Endothelial cell (in vitro differentiated cells): ENCODE data around the gene SH3BP1. TPM values are rescaled to one million over a fixed set of nuclear protein-coding genes. Genes with fewer than 3 reads are reported as not detected.

Source experiments
- DNase-seq: peaks from one replicate; pipeline ENCODE4 v3.0.0; 2021; ENCODE audit warnings: low spot score
- H3K27ac Mint-ChIP-seq: one replicate; pipeline ENCODE4 v1.8.0; 2021; ENCODE audit warnings: mixed read lengths, inconsistent platforms; ENCODE audit not compliant: unreplicated experiment
- H3K27me3 Mint-ChIP-seq: one replicate; pipeline ENCODE4 v1.8.0; 2021; ENCODE audit warnings: mild to moderate bottlenecking, moderate library complexity, mixed read lengths, inconsistent platforms; ENCODE audit not compliant: unreplicated experiment
- H3K36me3 Mint-ChIP-seq: one replicate; pipeline ENCODE4 v1.8.0; 2021; ENCODE audit warnings: mild to moderate bottlenecking, low read depth, mixed read lengths, inconsistent platforms; ENCODE audit not compliant: unreplicated experiment
- H3K4me1 Mint-ChIP-seq: one replicate; pipeline ENCODE4 v1.8.0; 2021; ENCODE audit warnings: mild to moderate bottlenecking, mixed read lengths, inconsistent platforms; ENCODE audit not compliant: unreplicated experiment
- H3K4me3 Mint-ChIP-seq: one replicate; pipeline ENCODE4 v1.8.0; 2021; ENCODE audit warnings: mild to moderate bottlenecking, mixed read lengths, inconsistent platforms; ENCODE audit not compliant: unreplicated experiment
- H3K9me3 Mint-ChIP-seq: one replicate; pipeline ENCODE4 v1.8.0; 2021; ENCODE audit warnings: mixed read lengths, inconsistent platforms; ENCODE audit not compliant: unreplicated experiment
- total RNA-seq: library from RNA; stranded (reverse); fragmentation: NEBNext Ultra II Directional; extraction: Animal tissue kit (Norgen Biotek cat#: 25700); gene quantifications from one replicate; pipeline ENCODE4 v1.2.1, GENCODE V29; 2021; ENCODE audit not compliant: unreplicated experiment
- TF ChIP-seq, protein P1 (sequence below): fragments of 200-600 bp; sonication (generic); IDR thresholded peaks from one replicate; pipeline ENCODE4 v1.5.0; 2021; ENCODE audit warnings: antibody characterized with exemption; ENCODE audit not compliant: unreplicated experiment

Gene SH3BP1
- total RNA-seq, 1 donor from 2014 or later, result 11.6 TPM

DNA sequence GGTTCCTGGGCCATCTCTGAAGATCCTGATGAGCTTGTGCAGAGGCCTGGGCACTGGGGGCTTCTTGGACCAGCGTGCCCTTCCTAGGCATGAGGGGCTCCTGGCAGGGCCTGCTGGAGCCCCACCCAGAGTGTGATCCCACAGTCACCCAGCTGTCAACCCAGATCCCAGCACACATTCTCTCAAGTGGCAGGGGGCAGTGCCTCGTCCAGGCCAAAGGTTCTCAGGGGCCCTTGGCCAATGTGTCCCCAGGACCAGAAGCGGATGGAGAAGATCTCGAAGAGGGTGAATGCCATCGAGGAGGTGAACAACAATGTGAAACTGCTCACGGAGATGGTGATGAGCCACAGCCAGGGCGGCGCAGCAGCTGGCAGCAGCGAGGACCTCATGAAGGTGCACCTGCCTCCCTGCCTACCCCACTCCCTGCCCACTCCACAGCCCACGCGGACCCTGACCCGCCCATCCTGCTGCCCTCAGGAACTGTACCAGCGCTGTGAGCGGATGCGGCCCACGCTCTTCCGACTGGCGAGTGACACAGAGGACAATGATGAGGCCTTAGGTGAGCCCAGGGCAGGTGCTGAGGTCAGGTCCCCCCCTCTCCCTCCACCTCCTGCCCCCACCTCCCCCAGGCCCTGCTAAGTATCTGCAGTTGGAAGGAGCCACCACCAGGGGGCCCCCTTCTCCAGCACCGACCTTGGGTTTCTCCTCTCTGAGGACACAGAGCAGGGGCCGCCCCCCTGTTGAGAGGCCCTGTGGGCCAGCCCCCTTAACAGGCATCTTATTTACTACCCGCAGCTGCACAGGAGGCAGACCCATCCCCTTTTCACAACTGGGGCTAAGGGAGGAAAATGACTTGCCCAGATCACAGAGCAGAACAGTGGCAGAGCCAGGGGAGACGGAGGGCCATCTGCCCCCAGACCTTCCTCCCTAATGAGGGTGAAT, 16.1 kb upstream of the SH3BP1 start:
- Mint-ChIP-seq H3K4me3 (no peak overlapping the region), H3K27me3 (peaks cover 8% of the 10 kb centered on the region), H3K27ac (no peak overlapping the region), H3K9me3 (no peaks in the 10 kb centered on the region), H3K4me1 (peaks cover 17% of the 10 kb centered on the region), H3K36me3 (peaks cover 11% of the 10 kb centered on the region)
- TF ChIP-seq, protein P1, sequence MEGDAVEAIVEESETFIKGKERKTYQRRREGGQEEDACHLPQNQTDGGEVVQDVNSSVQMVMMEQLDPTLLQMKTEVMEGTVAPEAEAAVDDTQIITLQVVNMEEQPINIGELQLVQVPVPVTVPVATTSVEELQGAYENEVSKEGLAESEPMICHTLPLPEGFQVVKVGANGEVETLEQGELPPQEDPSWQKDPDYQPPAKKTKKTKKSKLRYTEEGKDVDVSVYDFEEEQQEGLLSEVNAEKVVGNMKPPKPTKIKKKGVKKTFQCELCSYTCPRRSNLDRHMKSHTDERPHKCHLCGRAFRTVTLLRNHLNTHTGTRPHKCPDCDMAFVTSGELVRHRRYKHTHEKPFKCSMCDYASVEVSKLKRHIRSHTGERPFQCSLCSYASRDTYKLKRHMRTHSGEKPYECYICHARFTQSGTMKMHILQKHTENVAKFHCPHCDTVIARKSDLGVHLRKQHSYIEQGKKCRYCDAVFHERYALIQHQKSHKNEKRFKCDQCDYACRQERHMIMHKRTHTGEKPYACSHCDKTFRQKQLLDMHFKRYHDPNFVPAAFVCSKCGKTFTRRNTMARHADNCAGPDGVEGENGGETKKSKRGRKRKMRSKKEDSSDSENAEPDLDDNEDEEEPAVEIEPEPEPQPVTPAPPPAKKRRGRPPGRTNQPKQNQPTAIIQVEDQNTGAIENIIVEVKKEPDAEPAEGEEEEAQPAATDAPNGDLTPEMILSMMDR, result peak; percentile 93
- peak; percentile 78 for DNase-seq

DNA sequence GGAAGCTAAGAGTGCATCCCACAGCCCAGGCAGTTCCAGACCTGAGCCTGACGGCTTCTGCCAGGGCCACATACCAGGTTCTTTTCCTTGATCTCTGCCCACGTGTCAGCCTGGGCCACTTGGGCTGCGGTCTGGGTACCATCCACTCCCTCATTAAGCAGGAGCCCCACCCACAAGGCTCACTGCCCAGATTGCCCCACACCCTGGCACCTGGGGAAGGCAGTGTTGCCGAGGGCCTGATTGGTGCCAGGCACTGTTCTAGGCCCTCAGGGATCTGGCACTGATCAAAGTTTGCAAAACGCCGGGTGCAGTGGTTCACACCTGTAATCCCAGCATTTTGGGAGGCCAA, 15.5 kb upstream of the SH3BP1 start:
- H3K27me3 Mint-ChIP-seq, result peaks cover 8% of the 10 kb centered on the region
- DNase-seq, result no peak
- H3K9me3 Mint-ChIP-seq, result no peaks in the 10 kb centered on the region
- H3K36me3 Mint-ChIP-seq, result peaks cover 11% of the 10 kb centered on the region
- TF ChIP-seq, protein P1, result no peak
- peaks cover 21% of the 10 kb centered on the region for H3K4me1 Mint-ChIP-seq
- H3K4me3 Mint-ChIP-seq, result no peak overlapping the region
- H3K27ac Mint-ChIP-seq, result no peak overlapping the region

DNA sequence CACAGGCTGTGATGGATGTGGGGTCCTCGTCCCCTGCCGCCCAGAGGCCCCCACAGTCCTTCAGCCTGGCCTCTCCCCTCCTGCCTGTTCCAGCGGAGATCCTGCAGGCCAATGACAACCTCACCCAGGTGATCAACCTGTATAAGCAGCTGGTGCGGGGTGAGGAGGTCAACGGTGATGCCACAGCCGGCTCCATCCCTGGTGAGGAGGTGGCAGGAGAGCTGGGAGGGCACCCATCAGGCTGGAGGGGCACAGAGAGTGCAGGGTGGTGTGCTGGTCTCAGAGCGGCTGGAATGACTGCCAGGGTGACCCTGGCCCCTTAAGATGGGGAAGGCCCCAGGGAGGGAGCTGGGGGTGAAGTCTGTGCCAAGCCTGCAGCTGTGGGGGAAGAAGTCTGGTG, 14.6 kb upstream of the SH3BP1 start:
- TF ChIP-seq, protein P1, result no peak
- Mint-ChIP-seq H3K4me3 (no peak overlapping the region), H3K9me3 (no peaks in the 10 kb centered on the region), H3K27me3 (peaks cover 8% of the 10 kb centered on the region), H3K4me1 (peaks cover 21% of the 10 kb centered on the region), H3K27ac (no peak overlapping the region), H3K36me3 (peaks cover 11% of the 10 kb centered on the region)
- DNase-seq, result no peak

DNA sequence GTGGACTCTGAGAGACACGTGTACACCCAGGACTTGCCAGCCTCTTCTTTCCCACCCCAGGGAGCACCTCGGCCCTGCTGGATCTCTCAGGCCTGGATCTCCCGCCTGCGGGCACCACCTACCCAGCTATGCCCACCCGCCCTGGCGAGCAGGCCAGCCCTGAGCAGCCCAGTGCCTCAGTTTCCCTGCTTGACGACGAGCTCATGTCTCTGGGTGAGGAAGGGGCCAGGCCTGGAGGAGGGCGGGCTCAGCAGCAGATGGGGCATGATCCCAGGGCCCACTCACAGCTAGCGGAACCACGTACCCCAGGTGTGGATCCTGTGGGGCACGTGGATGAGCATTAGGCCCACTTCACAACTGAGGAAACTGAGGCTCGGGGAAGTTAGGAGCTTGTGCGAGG, 13.7 kb upstream of the SH3BP1 start:
- peaks cover 8% of the 10 kb centered on the region for H3K27me3 Mint-ChIP-seq
- H3K27ac Mint-ChIP-seq, result no peak overlapping the region
- H3K9me3 Mint-ChIP-seq, result no peaks in the 10 kb centered on the region
- peaks cover 11% of the 10 kb centered on the region for H3K36me3 Mint-ChIP-seq
- H3K4me1 Mint-ChIP-seq, result peaks cover 21% of the 10 kb centered on the region
- H3K4me3 Mint-ChIP-seq, result no peak overlapping the region
- DNase-seq, result no peak
- TF ChIP-seq, protein P1, result no peak

DNA sequence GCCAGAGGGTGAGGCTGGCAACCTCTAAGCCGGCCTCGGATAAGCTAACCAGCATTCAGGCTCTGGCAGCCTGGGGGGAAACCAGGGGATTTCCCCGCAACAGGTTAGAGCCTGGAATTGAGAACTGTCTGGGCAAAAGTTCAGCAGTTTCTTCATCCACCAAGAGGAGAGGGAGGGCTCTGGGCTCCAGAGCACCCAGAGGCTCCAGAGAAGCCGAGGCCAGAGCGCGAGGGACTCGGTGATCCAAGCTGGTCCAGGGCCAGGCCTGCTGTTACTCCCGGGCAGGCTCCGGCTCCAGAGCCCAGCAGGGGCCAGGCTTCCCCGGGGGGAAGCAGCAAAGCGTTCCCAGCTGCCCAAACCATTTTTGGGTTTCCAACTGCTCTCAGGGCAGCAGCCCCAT, 13.3 kb upstream of the SH3BP1 start:
- TF ChIP-seq, protein P1, result no peak
- no peak for DNase-seq
- Mint-ChIP-seq H3K27me3 (peaks cover 6% of the 10 kb centered on the region), H3K4me1 (peaks cover 21% of the 10 kb centered on the region), H3K9me3 (no peaks in the 10 kb centered on the region), H3K36me3 (peaks cover 12% of the 10 kb centered on the region), H3K4me3 (no peak overlapping the region), H3K27ac (no peak overlapping the region)
